Measurements from ENCODE around the gene SLC35G6.
"Not testable (repeated sequence)": the region's sequence is repeated elsewhere in the genome, so short reads cannot be mapped to it uniquely, and the experiment has no call there.

SLC35G6 gene

GRCh38 chr17:7460850-7461660 is 20.2 kb upstream of the SLC35G6 start:
- no peak for DNase-seq (ENCODE audit: low read depth)

- no peak for DNase-seq (ENCODE audit: low read depth)
Measured at GRCh38 chr17:7462474-7463371, 18.5 kb upstream of the SLC35G6 start.

GRCh38 chr17:7463372-7463846 is 17.8 kb upstream of the SLC35G6 start:
- DNase-seq (ENCODE audit: low read depth) = no peak

GRCh38 chr17:7464081-7464480 is 17.2 kb upstream of the SLC35G6 start:
- DNase-seq (ENCODE audit: low read depth) = no peak

- DNase-seq (ENCODE audit: low read depth) = no peak
Measured at GRCh38 chr17:7465597-7466275, 15.5 kb upstream of the SLC35G6 start.

GRCh38 chr17:7466318-7466638 is 15.0 kb upstream of the SLC35G6 start:
- no peak for DNase-seq (ENCODE audit: low read depth)

- no peak for DNase-seq (ENCODE audit: low read depth)
Measured at GRCh38 chr17:7466639-7467341, 14.5 kb upstream of the SLC35G6 start.

- DNase-seq (ENCODE audit: low read depth) = no peak
Measured at GRCh38 chr17:7467498-7467897, 13.7 kb upstream of the SLC35G6 start.

- DNase-seq (ENCODE audit: low read depth) = no peak
Measured at GRCh38 chr17:7468290-7468689, 13.0 kb upstream of the SLC35G6 start.

GRCh38 chr17:7468804-7469389 is 12.3 kb upstream of the SLC35G6 start:
- DNase-seq (ENCODE audit: low read depth) = no peak

- not testable (repeated sequence) for DNase-seq (ENCODE audit: low read depth)
Measured at GRCh38 chr17:7469843-7470242, 11.4 kb upstream of the SLC35G6 start.

GRCh38 chr17:7470457-7470973 is 10.7 kb upstream of the SLC35G6 start:
- not testable (repeated sequence) for DNase-seq (ENCODE audit: low read depth)

- no peak for DNase-seq (ENCODE audit: low read depth)
Measured at GRCh38 chr17:7471729-7472128, 9.5 kb upstream of the SLC35G6 start.

- not testable (repeated sequence) for DNase-seq (ENCODE audit: low read depth)
Measured at GRCh38 chr17:7474767-7475166, 6.5 kb upstream of the SLC35G6 start.

GRCh38 chr17:7475764-7476422 is 5.4 kb upstream of the SLC35G6 start:
- DNase-seq (ENCODE audit: low read depth) = no peak

- no peak for DNase-seq (ENCODE audit: low read depth)
Measured at GRCh38 chr17:7476494-7476893, 4.8 kb upstream of the SLC35G6 start.

- no peak for DNase-seq (ENCODE audit: low read depth)
Measured at GRCh38 chr17:7476951-7477350, 4.3 kb upstream of the SLC35G6 start.

GRCh38 chr17:7477392-7478275 is 3.6 kb upstream of the SLC35G6 start:
- DNase-seq (ENCODE audit: low read depth) = no peak
